Testis (tissue), 3 donors: ENCODE data around the gene INSIG1. TPM values are rescaled to one million over a fixed set of nuclear protein-coding genes. Genes with fewer than 3 reads are reported as not detected.

Source experiments
- DNase-seq: peaks from one replicate; pipeline ENCODE4 v3.0.0-alpha.2; 2019
- H3K27ac ChIP-seq, 2 donors: fragments of 200-600 bp; sonication (generic); one replicate each; pipeline ENCODE4 v1.5.1; 2019
- H3K27me3 ChIP-seq: fragments of 200-600 bp; sonication (generic); one replicate; pipeline ENCODE4 v1.5.1; 2019
- H3K36me3 ChIP-seq: fragments of 200-600 bp; sonication (generic); one replicate; pipeline ENCODE4 v1.5.1; 2017; ENCODE audit warnings: low read depth; ENCODE audit errors: missing control alignments
- H3K4me1 ChIP-seq: fragments of 200-600 bp; sonication (generic); one replicate; pipeline ENCODE4 v1.5.1; 2019
- H3K4me3 ChIP-seq, 2 donors: fragments of 200-600 bp; sonication (generic); one replicate each; pipeline ENCODE4 v1.5.1; 2017 to 2019
- H3K9me3 ChIP-seq: fragments of 200-600 bp; sonication (generic); one replicate; pipeline ENCODE4 v1.5.1; 2017
- CTCF ChIP-seq, 3 experiments: fragments of 450-650 bp in 2 of 3; fragments of 200-600 bp in 1 of 3; sonication (generic) in 1 of 3; IDR thresholded peaks; one replicate each; pipeline ENCODE4 v1.5.1; 2016 to 2019; ENCODE audit warnings: antibody characterized with exemption in 3 of 3, mild to moderate bottlenecking in 2 of 3, moderate library complexity in 1 of 3
- POLR2A ChIP-seq: fragments of 450-650 bp; IDR thresholded peaks from one replicate; pipeline ENCODE4 v1.6.1; 2017; ENCODE audit warnings: antibody characterized with exemption, mild to moderate bottlenecking, moderate library complexity
- WGBS, 2 donors: methylation state at CpG; one replicate each; pipeline ENCODE4 v1.1.5; 2018; 5-methylcytosine and 5-hydroxymethylcytosine counted together
- intact Hi-C: fragments of 100-400 bp; cut with DNase I; formaldehyde crosslinking; loops from one replicate; pipeline ENCODE4 v1.15.1; 2023; ENCODE audit warnings: low total_unique reads
- polyA plus RNA-seq: library from polyadenylated mRNA; stranded (reverse); fragments of 350-450 nt; fragmentation: Illumina TruSeq; extraction: RNeasy Lipid Tissue Mini Kit (QIAGEN cat#74804); gene quantifications from one replicate; pipeline ENCODE4 v1.2.3, GENCODE V29; 2014; ENCODE audit warnings: low read depth, low replicate concordance; ENCODE audit not compliant: insufficient read depth
- total RNA-seq, 2 donors: library from RNA; depleted of rRNA; stranded (reverse); fragments of >200 nt; gene quantifications; one replicate each; pipeline ENCODE4 v1.2.3, GENCODE V29; 2016

INSIG1 gene
- total and polyA plus RNA-seq, 3 donors from 2014 or later: 52.7 to 118 (median 89.7) TPM

GRCh38 chr7:155356323-155357105, 58.8 kb downstream of the INSIG1 start:
- peak in 1 of 3 experiments; percentile 25 for TF ChIP-seq CTCF (IDR thresholded peaks at IDR 0.05)
- TF ChIP-seq POLR2A: no peak
- 60 to 69% methylated on average over 13 to 14 of the region's 14 CpGs for WGBS, 2 donors
- H3K27me3 ChIP-seq: no peaks in the 10 kb centered on the region
- no peaks in the 10 kb centered on the region for H3K36me3 ChIP-seq
- no peak overlapping the region for H3K4me3 ChIP-seq
- H3K9me3 ChIP-seq: no peaks in the 10 kb centered on the region
- DNase-seq: no peak
- intact Hi-C loops: no loop called here
- peaks cover 8% of the 10 kb centered on the region for H3K4me1 ChIP-seq
- no peak overlapping the region for H3K27ac ChIP-seq

- no peaks in the 10 kb centered on the region for H3K27me3 ChIP-seq
- no peak overlapping the region for H3K27ac ChIP-seq
- TF ChIP-seq CTCF (IDR thresholded peaks at IDR 0.05) (no peak), POLR2A (no peak)
- intact Hi-C loops: no loop called here
- 44 to 59% methylated on average over 14 of the region's 14 CpGs for WGBS, 2 donors
- DNase-seq: no peak
- peaks cover 8% of the 10 kb centered on the region for H3K4me1 ChIP-seq
- H3K4me3 ChIP-seq: no peak overlapping the region
- no peaks in the 10 kb centered on the region for H3K36me3 ChIP-seq
- no peaks in the 10 kb centered on the region for H3K9me3 ChIP-seq
These were observed 59.9 kb downstream of the INSIG1 start for GRCh38 chr7:155357573-155358041.

DNA sequence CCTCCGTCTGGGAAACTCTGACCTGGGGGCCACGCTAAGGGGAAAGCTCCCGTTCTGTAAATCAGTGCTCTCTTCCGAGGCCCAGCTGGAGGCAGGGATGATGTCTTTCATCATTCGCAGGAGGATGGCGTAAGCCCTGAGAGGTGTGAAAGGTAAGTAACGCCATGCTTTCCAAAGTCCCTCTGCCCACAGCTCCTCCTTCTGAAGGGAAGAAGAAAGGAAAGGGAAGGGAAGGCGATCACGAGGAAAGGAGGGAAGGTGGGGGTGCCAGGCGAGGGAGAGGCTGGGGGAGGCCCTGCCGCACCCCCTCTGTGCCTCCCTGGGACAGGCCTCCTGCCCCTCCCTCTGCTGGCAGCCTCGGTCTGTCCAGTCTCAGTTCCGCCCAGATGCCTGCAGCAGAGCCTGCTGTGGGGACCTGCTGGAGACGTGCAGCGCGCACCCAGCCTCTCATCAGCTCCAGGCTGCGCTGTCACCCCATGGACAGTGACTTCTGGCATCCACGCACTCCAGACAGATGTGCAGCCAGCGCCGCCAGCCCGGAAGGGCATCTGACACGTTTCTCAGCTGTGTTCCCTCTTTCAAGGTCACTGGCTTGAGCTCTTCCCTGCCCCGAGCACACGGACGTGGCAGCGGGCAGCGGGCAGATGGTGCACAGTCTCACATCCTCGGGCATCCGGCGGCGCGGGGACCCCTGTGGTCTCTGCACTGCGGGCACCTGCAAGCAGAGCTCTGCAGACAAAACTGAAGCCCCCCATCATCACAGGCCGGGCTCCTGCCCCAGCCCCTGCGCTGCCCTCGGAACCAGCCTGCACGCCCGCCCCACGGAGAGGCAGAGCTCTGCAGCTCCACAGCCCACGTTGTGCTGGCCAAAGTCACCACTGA, 60.6 kb downstream of the INSIG1 start:
- Histone ChIP-seq H3K4me1 (peaks cover 8% of the 10 kb centered on the region), H3K27ac (no peak overlapping the region), H3K9me3 (no peaks in the 10 kb centered on the region), H3K4me3 (no peak overlapping the region), H3K36me3 (no peaks in the 10 kb centered on the region), H3K27me3 (no peaks in the 10 kb centered on the region)
- intact Hi-C loops: no loop called here
- DNase-seq: no peak
- 43 to 45% methylated on average over 25 to 40 of the region's 40 CpGs for WGBS, 2 donors
- TF ChIP-seq CTCF (IDR thresholded peaks at IDR 0.05): no peak
- TF ChIP-seq POLR2A: no peak

DNA sequence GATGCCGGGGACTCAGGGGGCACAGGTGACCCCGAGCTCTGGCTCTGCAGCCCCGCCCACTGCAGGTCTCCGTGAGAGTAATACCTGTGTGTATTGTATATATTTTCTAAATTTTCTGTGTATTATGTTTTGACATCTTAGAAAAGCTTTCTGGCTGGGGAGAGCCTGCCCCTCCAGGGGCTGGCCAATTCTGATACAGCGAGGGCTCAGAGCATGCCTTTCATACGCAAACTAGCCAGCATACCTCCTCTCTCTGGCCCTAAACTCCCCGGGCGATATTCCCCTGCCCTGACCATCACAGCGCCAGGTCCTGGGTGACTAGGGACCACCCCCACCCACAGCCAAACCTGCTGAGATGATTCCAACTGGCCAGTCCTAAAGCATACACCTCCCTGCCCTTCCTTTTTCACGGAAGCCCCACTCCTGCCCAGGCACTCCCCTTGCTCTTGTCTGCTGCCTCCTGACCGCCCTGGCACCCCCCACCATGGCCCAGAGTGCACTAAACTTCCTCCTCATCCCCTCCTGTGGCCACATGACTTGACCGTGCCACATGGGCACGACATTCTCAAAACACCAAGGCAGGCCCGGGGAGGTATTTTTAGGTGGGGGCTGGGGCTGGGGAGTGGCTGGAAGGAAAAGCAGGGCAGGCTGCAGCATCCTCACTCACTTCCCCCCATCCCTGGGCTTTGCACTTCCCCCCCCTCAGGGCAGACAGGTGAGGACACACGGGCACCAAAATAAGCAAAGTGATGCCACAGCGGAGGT, 61.5 kb downstream of the INSIG1 start:
- no peaks in the 10 kb centered on the region for H3K27me3 ChIP-seq
- TF ChIP-seq CTCF (IDR thresholded peaks at IDR 0.05): no peak
- TF ChIP-seq POLR2A: no peak
- WGBS, 2 donors: 68 to 70% methylated on average over 15 to 16 of the region's 16 CpGs

More for the DNA sequence above, 61.5 kb downstream of the INSIG1 start:
- Histone ChIP-seq H3K4me1 (peaks cover 8% of the 10 kb centered on the region), H3K27ac (no peak overlapping the region), H3K4me3 (no peak overlapping the region), H3K36me3 (no peaks in the 10 kb centered on the region), H3K9me3 (no peaks in the 10 kb centered on the region)
- DNase-seq: no peak
- intact Hi-C loops: no loop called here

Other genes with a start within 250 kb of the INSIG1 start
- gene HTR5A, start 227.6 kb upstream of the INSIG1 start, total RNA-seq: under 1 TPM; 0.87 to 0.93 TPM
- 2.8 TPM for gene HTR5A, start 227.6 kb upstream of the INSIG1 start, polyA plus RNA-seq
- 1 to 10 TPM in 1 of 2 donors, under 1 TPM in 1; 0.81 to 1.6 TPM for gene EN2, start 160.3 kb downstream of the INSIG1 start, total RNA-seq
- gene EN2, start 160.3 kb downstream of the INSIG1 start, polyA plus RNA-seq: 1.6 TPM
- under 1 TPM; 0.31 to 0.47 TPM for gene CNPY1, start 248.7 kb downstream of the INSIG1 start, total RNA-seq
- 0.25 TPM for gene CNPY1, start 248.7 kb downstream of the INSIG1 start, polyA plus RNA-seq